HEK293T (cell line): Measurements from ENCODE around the gene RAPH1.

Source experiments
- BHLHE40 ChIP-seq: fragments of 450-650 bp; IDR thresholded peaks from 2 replicates; pipeline ENCODE4 v1.6.1; 2016; ENCODE audit warnings: mild to moderate bottlenecking, moderate library complexity, borderline replicate concordance
- ELF4 ChIP-seq: fragments of 450-650 bp; IDR thresholded peaks from 2 replicates; pipeline ENCODE4 v1.6.1; 2017; ENCODE audit warnings: antibody characterized with exemption
- FOXA1 ChIP-seq: fragments of 450-650 bp; IDR thresholded peaks from 2 replicates; pipeline ENCODE4 v1.6.1; 2016; ENCODE audit warnings: mild to moderate bottlenecking
- FOXK2 ChIP-seq: fragments of 450-650 bp; IDR thresholded peaks from 2 replicates; pipeline ENCODE4 v1.6.1; 2016; ENCODE audit warnings: mild to moderate bottlenecking
- FOXM1 ChIP-seq: fragments of 450-650 bp; IDR thresholded peaks from 2 replicates; pipeline ENCODE4 v1.6.1; 2017; ENCODE audit warnings: mild to moderate bottlenecking, borderline replicate concordance
- LEF1 ChIP-seq: fragments of 450-650 bp; IDR thresholded peaks from 2 replicates; pipeline ENCODE4 v1.6.1; 2017; ENCODE audit warnings: mild to moderate bottlenecking, borderline replicate concordance
- NFRKB ChIP-seq: fragments of 450-650 bp; IDR thresholded peaks from 2 replicates; pipeline ENCODE4 v1.6.1; 2016; ENCODE audit warnings: mild to moderate bottlenecking, moderate library complexity
- SP1 ChIP-seq: fragments of 450-650 bp; IDR thresholded peaks from 2 replicates; pipeline ENCODE4 v1.6.1; 2017
- SUZ12 ChIP-seq: fragments of 450-650 bp; IDR thresholded peaks from 2 replicates; pipeline ENCODE4 v1.6.1; 2016; ENCODE audit warnings: mild to moderate bottlenecking
- ZNF384 ChIP-seq: fragments of 450-650 bp; IDR thresholded peaks from 2 replicates; pipeline ENCODE4 v1.6.1; 2016

GRCh38 chr2:203453858-203454451 is 81.1 kb downstream of the RAPH1 start:
- TF ChIP-seq ZNF384 (0 out of 2 replicates have a peak, but pooled peaks have one; percentile 7), SUZ12 (no peak), FOXM1 (no peak), SP1 (no peak), ELF4 (no peak), FOXK2 (no peak), BHLHE40 (no peak), LEF1 (no peak), FOXA1 (no peak), NFRKB (no peak)
